HUDEP-2 (cell line): ENCODE measurements around the gene OR56A3.
"Not testable (repeated sequence)": the region's sequence is repeated elsewhere in the genome, so short reads cannot be mapped to it uniquely, and the experiment has no call there.

ENCODE experiments used
- DNase-seq, 76 experiments: peaks; one replicate each; lab custom pipeline; 2025; ENCODE audit not compliant: unreplicated experiment in 76 of 76; lab: John Stamatoyannopoulos, UW

The OR56A3 gene

DNA sequence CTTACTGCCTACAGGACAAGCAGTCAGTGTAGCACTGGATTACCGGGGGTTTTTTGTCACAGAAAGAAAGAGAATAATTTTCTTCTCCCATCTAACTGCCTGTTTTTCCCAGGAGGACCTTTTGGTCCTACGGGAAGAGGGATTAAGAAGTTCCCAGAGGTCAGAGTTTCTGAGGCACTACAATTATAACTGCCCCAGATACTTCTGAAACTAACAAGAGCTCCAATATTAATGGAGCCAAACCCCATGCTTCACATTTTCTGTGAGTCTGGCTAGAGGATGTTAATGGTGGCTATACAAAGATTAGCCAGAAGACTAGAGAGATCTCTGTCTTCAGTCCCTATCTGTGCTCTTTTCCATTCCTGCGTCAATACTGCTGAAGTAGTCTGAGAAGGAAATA is at the start of gene OR56A3:
OR56A3 (plus strand) TSS at position 301 of the 400 bp plus-strand sequence. CDS start 5,096 bp downstream, outside the sequence.
- no peak for DNase-seq

- no peak for DNase-seq
These were observed 49.1 kb upstream of the OR56A3 start, which contains the start of gene OR52E5 for GRCh38 chr11:5892908-5893307. Gene OR52E5 (plus strand): TSS chr11:5893208. CDS start chr11:5900777, 7,569 bp downstream.

DNA sequence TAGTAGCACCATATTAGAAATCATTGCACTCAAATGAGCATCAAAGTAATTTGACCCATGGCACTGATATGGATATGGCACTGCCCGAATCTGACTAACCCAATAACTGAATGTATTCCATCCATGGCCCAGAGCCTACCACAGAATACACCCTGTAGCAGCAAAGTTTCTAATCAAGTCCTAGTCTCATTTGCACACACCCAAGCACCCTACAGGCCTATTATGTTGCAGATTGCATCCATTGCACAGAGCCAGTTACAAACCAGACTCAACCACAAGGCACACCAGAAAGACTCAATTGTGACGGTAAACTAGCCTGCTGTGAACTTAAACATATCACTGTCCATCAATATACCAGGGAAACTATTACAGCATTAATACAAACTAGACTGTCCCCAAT is 42.5 kb upstream of the OR56A3 start:
- no peak for DNase-seq

GRCh38 chr11:5910540-5910939 is 31.5 kb upstream of the OR56A3 start:
- no peak for DNase-seq

DNA sequence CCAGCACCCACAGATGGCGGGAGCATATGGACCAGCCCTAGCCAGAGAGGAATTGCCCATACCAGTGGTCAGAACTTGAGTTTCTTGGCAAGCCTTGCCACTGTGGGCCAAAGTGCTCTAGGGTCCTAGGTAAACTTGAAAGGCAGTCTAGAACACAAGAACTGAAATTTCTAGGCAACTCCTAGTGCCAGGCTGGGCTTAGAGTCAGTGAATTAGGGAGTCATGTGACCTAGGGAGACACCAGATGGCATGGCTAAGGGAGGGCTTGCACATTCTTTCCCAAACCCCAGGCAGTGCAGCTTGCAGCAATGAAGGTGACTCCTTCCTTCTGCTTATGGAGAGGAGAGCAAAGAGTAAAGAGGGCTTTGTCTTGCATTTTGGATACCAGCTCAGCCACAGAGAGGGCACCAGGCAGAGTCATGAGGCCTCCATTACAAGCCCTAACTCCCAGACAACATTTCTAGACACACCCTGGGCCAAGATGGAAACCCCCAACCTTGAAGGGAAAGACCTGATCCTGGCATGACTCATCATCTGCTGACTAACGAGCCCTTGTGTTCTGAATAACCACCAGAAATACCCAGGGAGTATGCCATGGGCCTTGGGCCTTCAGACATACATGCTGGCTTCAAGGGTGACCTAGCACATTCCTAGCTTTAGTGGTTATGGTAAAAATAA is 19.2 kb upstream of the OR56A3 start:
- peak in 4 of 76 experiments; percentile 2 to 16 (median 6) for DNase-seq

DNA sequence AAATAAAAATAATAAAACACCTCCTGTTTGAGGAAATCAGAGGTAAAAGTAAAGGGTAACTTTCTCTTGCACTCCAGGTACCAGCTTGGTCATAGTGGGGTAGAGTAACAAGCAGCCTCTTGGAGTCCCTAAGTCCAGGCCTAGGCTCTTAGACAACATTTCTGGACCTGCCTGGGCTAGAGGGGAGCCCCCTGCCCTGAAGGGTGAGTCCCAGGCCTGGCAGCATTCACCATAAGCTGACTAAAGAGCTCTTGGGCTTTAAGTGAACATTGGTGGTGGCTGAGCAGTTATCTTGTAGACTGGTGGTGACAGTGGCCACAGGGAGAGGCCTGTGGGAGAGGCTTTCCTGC is 18.6 kb upstream of the OR56A3 start:
- no peak for DNase-seq

DNA sequence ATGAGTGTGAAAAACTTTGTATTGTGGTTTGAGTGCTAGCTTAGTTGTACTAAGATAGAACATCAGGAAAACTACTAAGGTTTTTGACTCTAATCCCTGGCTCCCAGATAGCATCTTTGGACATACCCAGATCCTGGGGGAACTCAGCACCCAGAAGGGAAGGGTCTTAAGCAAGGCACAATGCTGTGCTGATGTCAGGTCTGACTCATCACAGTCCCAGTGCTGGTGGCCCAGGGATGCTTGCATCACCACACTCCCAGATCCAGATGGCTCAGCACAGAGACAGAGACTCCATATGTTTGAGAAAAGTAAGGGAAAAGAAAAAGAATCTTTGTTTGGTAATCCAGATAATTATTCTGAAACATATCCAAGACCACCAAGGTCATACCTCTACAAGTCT is 18.3 kb upstream of the OR56A3 start:
- DNase-seq = no peak

- no peak for DNase-seq
These were observed 13.8 kb upstream of the OR56A3 start for GRCh38 chr11:5928271-5928670.

- no peak for DNase-seq
These were observed 13.2 kb upstream of the OR56A3 start for GRCh38 chr11:5928811-5929210.

DNA sequence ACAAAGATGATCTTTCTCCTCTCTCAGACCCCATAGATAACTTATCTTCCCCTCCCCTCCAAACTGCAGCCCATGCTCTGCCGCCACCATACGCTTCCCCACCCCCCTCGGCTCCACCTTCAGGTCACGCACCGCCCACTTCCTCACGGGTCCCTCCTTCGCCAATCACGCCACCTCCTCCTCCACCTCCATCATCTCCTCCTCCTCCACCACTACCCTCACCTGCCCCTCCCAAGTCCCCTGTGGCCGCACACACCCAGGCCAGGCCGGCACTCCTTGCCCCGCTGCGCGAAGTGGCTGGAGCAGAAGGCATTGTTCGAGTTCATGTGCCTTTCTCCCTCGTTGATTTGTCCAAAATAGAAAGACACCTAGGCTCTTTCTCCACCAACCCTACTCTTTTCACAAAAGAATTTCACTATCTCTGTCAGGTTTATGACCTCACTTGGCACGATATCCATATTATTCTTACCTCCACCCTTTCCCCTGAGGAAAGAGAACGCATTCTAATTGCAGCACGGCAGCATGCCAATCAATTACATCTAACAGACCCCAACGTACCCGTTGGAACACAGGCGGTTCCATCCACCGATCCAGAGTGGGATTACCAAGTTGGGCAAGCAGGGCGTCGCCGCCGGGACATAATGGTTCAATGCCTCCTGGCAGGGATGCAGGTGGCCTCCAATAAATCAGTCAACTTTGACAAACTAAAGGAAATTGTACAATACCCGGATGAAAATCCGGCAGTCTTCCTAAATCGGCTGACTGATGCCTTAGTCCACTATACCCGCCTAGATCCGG is 12.3 kb upstream of the OR56A3 start:
- DNase-seq = no peak

GRCh38 chr11:5930614-5931013 is 11.4 kb upstream of the OR56A3 start:
- DNase-seq = no peak

DNA sequence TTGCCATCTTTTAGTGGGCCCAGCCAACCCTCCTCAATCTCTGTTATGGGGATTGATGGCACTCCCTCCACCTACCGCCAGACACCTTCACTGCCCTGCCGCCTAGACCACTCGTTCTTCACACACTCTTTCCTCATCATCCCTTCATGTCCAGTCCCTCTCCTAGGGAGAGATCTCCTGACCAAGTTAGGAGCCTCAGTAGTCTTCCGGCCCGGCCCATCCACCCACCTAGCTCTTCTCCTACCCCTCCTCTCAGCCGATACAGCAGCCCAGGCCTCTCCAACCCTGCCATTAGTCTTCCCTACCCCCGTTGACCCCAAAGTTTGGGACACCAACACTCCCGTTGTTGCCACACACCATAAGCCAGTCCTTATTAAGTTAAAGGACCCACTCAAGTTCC is 11.0 kb upstream of the OR56A3 start:
- no peak for DNase-seq

- DNase-seq = no peak
These were observed 9.4 kb upstream of the OR56A3 start for GRCh38 chr11:5932671-5933070.

- DNase-seq = no peak
These were observed 8.9 kb upstream of the OR56A3 start for GRCh38 chr11:5933116-5933515.

- no peak for DNase-seq
These were observed 4.0 kb upstream of the OR56A3 start for GRCh38 chr11:5937868-5938602.

DNA sequence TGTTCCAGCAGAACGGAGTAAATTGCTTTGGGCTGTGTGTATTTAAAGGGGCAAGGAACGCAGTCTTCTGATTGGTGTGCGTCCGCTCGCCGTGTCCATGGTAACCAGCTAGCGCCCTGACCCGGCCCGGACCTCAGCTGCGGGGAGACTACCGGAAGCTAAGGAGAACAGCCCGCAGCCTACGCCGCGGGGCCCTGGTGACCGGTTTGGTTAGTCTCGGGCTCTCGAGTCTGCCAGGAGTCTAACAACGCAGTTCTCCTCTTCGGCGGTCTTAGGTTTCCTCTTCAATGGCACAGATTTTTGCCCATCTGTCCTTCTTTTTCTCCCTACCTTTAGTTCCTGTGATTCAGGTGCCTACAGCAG is 3.5 kb upstream of the OR56A3 start:
- DNase-seq = no peak

DNA sequence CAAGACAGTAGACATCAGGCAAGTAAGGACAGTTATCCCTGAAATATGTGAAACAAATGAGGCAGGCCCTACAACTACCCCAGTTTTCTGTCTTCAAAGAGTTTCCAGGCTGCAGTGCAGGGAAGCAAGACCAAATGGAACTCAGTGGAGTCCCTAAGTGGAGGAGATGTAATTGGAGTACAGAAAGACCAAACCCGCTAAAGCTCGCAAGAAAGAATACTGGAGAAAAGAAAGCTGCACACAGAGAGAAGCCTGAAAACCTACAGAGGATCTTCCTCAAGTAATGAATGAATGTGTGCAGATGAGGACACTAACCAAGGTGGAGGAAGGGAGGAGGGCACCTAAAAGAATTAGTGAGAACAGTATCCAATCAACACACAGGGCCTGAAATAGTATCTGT is 1.3 kb upstream of the OR56A3 start:
- no peak for DNase-seq

GRCh38 chr11:5955586-5955985 is 13.5 kb downstream of the OR56A3 start:
- no peak for DNase-seq

DNA sequence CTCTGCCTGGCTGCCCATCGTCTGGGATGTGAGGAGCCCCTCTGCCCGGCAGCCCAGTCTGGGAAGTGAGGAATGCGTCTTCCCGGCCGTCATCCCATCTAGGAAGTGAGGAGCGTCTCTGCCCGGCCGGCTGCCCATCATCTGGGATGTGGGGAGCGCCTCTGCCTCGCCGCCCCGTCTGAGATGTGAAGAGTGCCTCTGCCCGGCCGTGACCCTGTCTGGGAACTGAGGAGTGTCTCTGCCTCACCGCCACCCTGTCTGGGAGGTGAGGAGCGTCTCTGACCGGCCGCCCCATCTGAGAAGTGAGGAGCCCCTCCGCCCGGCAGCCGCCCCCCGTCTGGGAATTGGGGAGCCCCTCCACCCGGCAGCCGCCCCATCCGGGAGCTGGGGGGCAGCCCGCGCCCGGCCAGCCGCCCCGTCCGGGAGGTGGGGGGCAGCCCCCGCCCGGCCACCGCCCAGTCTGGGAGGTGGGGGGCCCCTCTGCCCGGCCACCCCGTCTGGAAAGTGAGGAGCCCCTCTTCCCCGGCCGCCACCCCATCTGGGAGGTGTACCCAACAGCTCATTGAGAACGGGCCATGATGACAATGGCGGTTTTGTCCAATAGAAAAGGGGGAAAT is 18.8 kb downstream of the OR56A3 start:
- DNase-seq = not testable (repeated sequence)

DNA sequence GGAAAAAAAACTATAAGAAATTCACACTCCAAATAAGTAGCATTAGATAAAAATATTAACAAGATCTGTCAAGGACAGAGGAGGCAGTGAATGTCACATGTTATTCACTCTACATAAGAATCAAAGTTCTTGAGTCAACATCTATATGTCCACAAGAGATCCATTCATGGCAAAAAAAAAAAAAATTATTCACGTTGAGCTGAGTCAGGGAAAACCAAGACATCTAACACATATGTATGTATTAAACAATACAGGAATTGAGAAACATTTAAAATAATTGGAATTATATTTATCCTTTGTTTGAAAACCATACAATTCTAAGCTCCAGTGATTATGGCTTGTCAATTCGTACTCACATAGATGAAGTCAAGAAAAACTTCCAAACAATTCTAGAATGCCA is 24.9 kb downstream of the OR56A3 start:
- DNase-seq = no peak

- no peak for DNase-seq
These were observed 25.7 kb downstream of the OR56A3 start for GRCh38 chr11:5967708-5968107.
